IMR-90 (cell line): ENCODE data around the gene CLPX. TPM values are rescaled to one million over a fixed set of nuclear protein-coding genes. Genes with fewer than 3 reads are reported as not detected.

ENCODE experiments used
- ATAC-seq: fragments of 200-7000 bp; cut with Tn5 transposase; 2 replicates; pipeline ENCODE4 v1.9.1; 2020; ENCODE audit warnings: low read depth, mild to moderate bottlenecking, moderate library complexity
- BruUV-seq: library from RNA; stranded (reverse); fragments of 400-500 nt; replicated peaks from 2 replicates; lab custom pipeline; 2021; lab: Mats Ljungman, UMichigan
- CTCF ChIA-PET: fragments of 300-600 bp; formaldehyde crosslinking; extraction: SDS; loops from one replicate; lab custom pipeline; 2021; ENCODE audit warnings: antibody characterized with exemption; lab: Yijun Ruan, JAX
- POLR2A ChIA-PET: fragments of 300-600 bp; sonication (Branson Sonifier 250); formaldehyde crosslinking; loops from one replicate; lab custom pipeline; 2022; ENCODE audit warnings: antibody characterized with exemption; ENCODE audit not compliant: unreplicated experiment; lab: Charles Lee
- DNase-seq: peaks from one replicate; pipeline ENCODE4 v3.0.0; 2013
- H2AFZ ChIP-seq: replicated peaks from 2 replicates; pipeline ENCODE3; 2013; ENCODE audit warnings: low read length, mild to moderate bottlenecking; ENCODE audit not compliant: poor library complexity
- H2AK5ac ChIP-seq: 2 replicates; pipeline ENCODE4 v1.6.1; 2013; ENCODE audit warnings: low read depth, low read length, inconsistent platforms
- H2AK9ac ChIP-seq: replicated peaks from 2 replicates; pipeline ENCODE3; 2013; ENCODE audit warnings: mild to moderate bottlenecking, low read depth, low read length, moderate library complexity; ENCODE audit not compliant: poor library complexity
- H2BK120ac ChIP-seq: 2 replicates; pipeline ENCODE4 v1.6.1; 2013; ENCODE audit warnings: low read depth, low read length, inconsistent platforms
- H2BK15ac ChIP-seq: 3 replicates; pipeline ENCODE4 v1.6.1; 2013; ENCODE audit warnings: low read depth, low read length, inconsistent platforms
- H2BK20ac ChIP-seq: 2 replicates; pipeline ENCODE4 v1.6.1; 2013; ENCODE audit warnings: low read depth, mild to moderate bottlenecking, inconsistent platforms, low read length, moderate library complexity
- H2BK5ac ChIP-seq: 2 replicates; pipeline ENCODE4 v1.6.1; 2013; ENCODE audit warnings: mild to moderate bottlenecking, low read depth, low read length, inconsistent platforms; ENCODE audit not compliant: poor library complexity, severe bottlenecking
- H3K14ac ChIP-seq: replicated peaks from 2 replicates; pipeline ENCODE4 v1.6.1; 2013; ENCODE audit warnings: low read depth, low read length, inconsistent platforms
- H3K18ac ChIP-seq: 2 replicates; pipeline ENCODE4 v1.6.1; 2013; ENCODE audit warnings: low read depth, low read length, control low read depth
- H3K23ac ChIP-seq: 2 replicates; pipeline ENCODE4 v1.6.1; 2013; ENCODE audit warnings: low read depth, low read length, inconsistent platforms
- H3K27ac ChIP-seq: 2 replicates; pipeline ENCODE4 v1.5.1; 2013; ENCODE audit warnings: mild to moderate bottlenecking, control low read depth, low read length; ENCODE audit not compliant: insufficient read depth
- H3K27me3 ChIP-seq: 2 replicates; pipeline ENCODE4 v1.6.1; 2013; ENCODE audit warnings: low read length; ENCODE audit not compliant: control insufficient read depth, insufficient read depth
- H3K36me3 ChIP-seq: 2 replicates; pipeline ENCODE4 v1.6.1; 2013; ENCODE audit warnings: low read length, mixed read lengths; ENCODE audit not compliant: control insufficient read depth, insufficient read depth
- H3K4ac ChIP-seq: 2 replicates; pipeline ENCODE4 v1.6.1; 2013; ENCODE audit warnings: low read depth, low read length, inconsistent platforms
- H3K4me1 ChIP-seq: 2 replicates; pipeline ENCODE4 v1.6.1; 2013; ENCODE audit warnings: low read length, mixed read lengths; ENCODE audit not compliant: control insufficient read depth, insufficient read depth
- H3K4me2 ChIP-seq: 2 replicates; pipeline ENCODE4 v1.6.1; 2013; ENCODE audit warnings: low read depth, mild to moderate bottlenecking, control low read depth, low read length, moderate library complexity
- H3K4me3 ChIP-seq: 2 replicates; pipeline ENCODE4 v1.5.1; 2013; ENCODE audit warnings: low read depth, mild to moderate bottlenecking, control low read depth, low read length, moderate library complexity; ENCODE audit not compliant: insufficient read depth
- H3K56ac ChIP-seq: 2 replicates; pipeline ENCODE4 v1.6.1; 2013; ENCODE audit warnings: low read length, inconsistent platforms; ENCODE audit not compliant: insufficient read depth; ENCODE audit errors: extremely low read depth
- H3K79me1 ChIP-seq, 2 experiments: 2 replicates each; pipeline ENCODE4 v1.6.1; 2013; ENCODE audit warnings: low read length in 2 of 2, inconsistent platforms in 1 of 2, low read depth in 1 of 2
- H3K9ac ChIP-seq: 2 replicates; pipeline ENCODE4 v1.6.1; 2013; ENCODE audit warnings: low read depth, low read length, control low read depth
- H3K9me1 ChIP-seq: 2 replicates; pipeline ENCODE4 v1.6.1; 2013; ENCODE audit warnings: low read length, inconsistent platforms; ENCODE audit not compliant: insufficient read depth
- H3K9me3 ChIP-seq: 2 replicates; pipeline ENCODE4 v1.6.1; 2013; ENCODE audit warnings: low read length; ENCODE audit not compliant: control insufficient read depth, insufficient read depth
- H4K20me1 ChIP-seq: 2 replicates; pipeline ENCODE4 v1.6.1; 2013; ENCODE audit warnings: low read length, inconsistent platforms; ENCODE audit not compliant: insufficient read depth
- H4K5ac ChIP-seq: 2 replicates; pipeline ENCODE4 v1.6.1; 2013; ENCODE audit warnings: mild to moderate bottlenecking, low read depth, low read length, control low read depth
- H4K8ac ChIP-seq, 2 experiments: 2 replicates each; pipeline ENCODE4 v1.6.1; 2013; ENCODE audit warnings: low read depth in 2 of 2, low read length in 2 of 2, control low read depth in 1 of 2, inconsistent platforms in 1 of 2
- H4K91ac ChIP-seq: 2 replicates; pipeline ENCODE4 v1.6.1; 2013; ENCODE audit warnings: low read depth, low read length, inconsistent platforms; ENCODE audit not compliant: insufficient read depth
- BHLHE40 ChIP-seq: fragments of 150-350 bp; IDR thresholded peaks from 2 replicates; pipeline ENCODE4 v1.6.1; 2016; ENCODE audit warnings: mild to moderate bottlenecking, low read depth, low read length
- CEBPB ChIP-seq: IDR thresholded peaks from 2 replicates; pipeline ENCODE4 v1.6.1; 2012; ENCODE audit warnings: low read depth, low read length, improper control_type of control experiment
- CHD1 ChIP-seq: IDR thresholded peaks from 2 replicates; pipeline ENCODE4 v1.6.1; 2012; ENCODE audit warnings: low read depth, low read length, improper control_type of control experiment
- CTCF ChIP-seq: conservative IDR thresholded peaks from 2 replicates; pipeline ENCODE4 v1.5.1; 2012; ENCODE audit warnings: mild to moderate bottlenecking, low read depth, low read length, improper control_type of control experiment
- ELK1 ChIP-seq: fragments of 150-350 bp; IDR thresholded peaks from 2 replicates; pipeline ENCODE4 v1.6.1; 2016; ENCODE audit warnings: low read depth, mild to moderate bottlenecking, low read length, moderate library complexity, borderline replicate concordance
- FOS ChIP-seq: fragments of 150-350 bp; IDR thresholded peaks from 2 replicates; pipeline ENCODE4 v1.6.1; 2016; ENCODE audit warnings: low read depth, low read length
- MAFK ChIP-seq: IDR thresholded peaks from 2 replicates; pipeline ENCODE4 v1.6.1; 2012; ENCODE audit warnings: low read depth, low read length, improper control_type of control experiment
- MAZ ChIP-seq: IDR thresholded peaks from 2 replicates; pipeline ENCODE4 v1.6.1; 2012; ENCODE audit warnings: low read depth, mild to moderate bottlenecking, low read length, improper control_type of control experiment, moderate library complexity, borderline replicate concordance
- MXI1 ChIP-seq: IDR thresholded peaks from 2 replicates; pipeline ENCODE4 v1.6.1; 2012; ENCODE audit warnings: low read depth, mild to moderate bottlenecking, low read length, moderate library complexity, borderline replicate concordance
- NFE2L2 ChIP-seq: fragments of 150-350 bp; IDR thresholded peaks from 2 replicates; pipeline ENCODE4 v1.6.1; 2016; ENCODE audit warnings: low read depth, mild to moderate bottlenecking, low read length
- POLR2A ChIP-seq: IDR thresholded peaks from 2 replicates; pipeline ENCODE4 v1.6.1; 2012; ENCODE audit warnings: mild to moderate bottlenecking, low read depth, low read length
- RAD21 ChIP-seq: IDR thresholded peaks from 2 replicates; pipeline ENCODE4 v1.6.1; 2012; ENCODE audit warnings: low read length, improper control_type of control experiment
- RCOR1 ChIP-seq: IDR thresholded peaks from 2 replicates; pipeline ENCODE4 v1.6.1; 2012; ENCODE audit warnings: mild to moderate bottlenecking, low read length, improper control_type of control experiment; ENCODE audit not compliant: insufficient replicate concordance
- RFX5 ChIP-seq: IDR thresholded peaks from 2 replicates; pipeline ENCODE4 v1.8.0; 2012; ENCODE audit warnings: low read depth, mild to moderate bottlenecking, low read length, moderate library complexity
- SMC3 ChIP-seq: fragments of 150-350 bp; IDR thresholded peaks from 2 replicates; pipeline ENCODE4 v1.6.1; 2016; ENCODE audit warnings: low read depth, mild to moderate bottlenecking, antibody characterized with exemption, low read length, moderate library complexity
- USF2 ChIP-seq: fragments of 150-350 bp; IDR thresholded peaks from 2 replicates; pipeline ENCODE4 v1.6.1; 2017; ENCODE audit warnings: mild to moderate bottlenecking, antibody characterized with exemption, low read length, low read depth
- WGBS, 2 experiments: methylation state at CpG; one replicate each; pipeline versions ENCODE4 v1.1.5 to v1.1.7; 2013; ENCODE audit warnings: missing lambda C conversion rate in 2 of 2; ENCODE audit not compliant: insufficient read length in 1 of 2; ENCODE audit errors: extremely low coverage in 2 of 2; 5-methylcytosine and 5-hydroxymethylcytosine counted together
- dilution Hi-C: fragments of 300-500 bp; cut with HindIII; formaldehyde crosslinking; loops from one replicate; pipeline ENCODE4 v1.14.3; 2018; ENCODE audit warnings: low sequenced_read_pairs; ENCODE audit not compliant: unreplicated experiment
- in situ Hi-C: fragments of 300-500 bp; cut with MboI; formaldehyde crosslinking; loops from 3 replicates; pipeline ENCODE4 v1.14.3; 2019; ENCODE audit warnings: low sequenced_read_pairs, inconsistent platforms, mixed read lengths
- intact Hi-C: fragments of 100-400 bp; cut with micrococcal nuclease; formaldehyde crosslinking; loops from 2 replicates; pipeline ENCODE4 v1.10.0; 2022
- polyA plus RNA-seq, 3 experiments: library from polyadenylated mRNA; depleted of rRNA; stranded (reverse); fragments of >200 nt; gene quantifications; 2 replicates each; pipeline ENCODE4 v1.2.3, GENCODE V29; 2012; ENCODE audit warnings: low replicate concordance in 1 of 3
- total RNA-seq: library from RNA; depleted of rRNA; stranded (reverse); fragments of >200 nt; gene quantifications from 2 replicates; pipeline ENCODE4 v1.2.3, GENCODE V29; 2012

Gene CLPX
- total and polyA plus RNA-seq, 2 of the 4 experiments (the other 2 are of a cell fraction): 25.8 to 26.9 TPM

- Histone ChIP-seq H2BK5ac (peak overlapping the region; percentile 84), H3K36me3 (peaks cover under 1% of the 10 kb centered on the region; the same call in 1 of the 2 replicates), H3K27me3 (no peaks in the 10 kb centered on the region), H2AK9ac (no peak overlapping the region), H2BK120ac (no peak overlapping the region), H4K5ac (no peak overlapping the region), H2BK15ac (no peak overlapping the region), H3K23ac (peak overlapping the region; percentile 61; the same call in 1 of the 2 replicates), H4K8ac (no peak overlapping the region), H3K27ac (peak overlapping the region; percentile 94; the same call in 1 of the 2 replicates), H4K91ac (no peak overlapping the region), H4K20me1 (peaks cover 25% of the 10 kb centered on the region), H2AK5ac (no peak overlapping the region), H3K9ac (peak overlapping the region; percentile 94), H3K4me3 (peak overlapping the region; percentile 87), H3K9me3 (no peaks in the 10 kb centered on the region), H2BK20ac (no peak overlapping the region), H3K4ac (no peak overlapping the region; the same call in 1 of the 2 replicates), H3K9me1 (0 out of 2 replicates have a peak, but pooled peaks cover 6% of the 10 kb centered on the region), H2AFZ (no peak overlapping the region), H3K79me1 (peaks cover under 1 to 34% of the 10 kb centered on the region in 2 experiments), H3K56ac (peak overlapping the region; percentile 78; the same call in 1 of the 2 replicates), H3K4me2 (peak overlapping the region; percentile 79), H3K14ac (0 out of 2 replicates have a peak overlapping the region, but pooled peaks have one; percentile 91), H3K18ac (no peak overlapping the region), H3K4me1 (no peaks in the 10 kb centered on the region)
- dilution Hi-C loops (no loop called here), in situ Hi-C loops (no loop called here), intact Hi-C loops (loop anchor here (2.0 to 5.0 kb wide), 2 partner anchors 129 to 152 kb away; no protein-coding TSS in a partner anchor)
- ATAC-seq (no peak), DNase-seq (no peak)
- BruUV-seq: no TSS peak
- no CpG with 5 or more reads among the region's 4 CpGs for WGBS, 2 experiments
- CTCF ChIA-PET: no interaction called here
- POLR2A ChIA-PET: no interaction called here
- TF ChIP-seq RFX5 (no peak), SMC3 (no peak), MXI1 (no peak), ELK1 (no peak), CTCF (no peak), CHD1 (no peak), FOS (no peak), POLR2A (no peak), CEBPB (no peak), MAZ (no peak), BHLHE40 (no peak), RAD21 (no peak), RCOR1 (no peak), MAFK (no peak), NFE2L2 (no peak), USF2 (no peak)
Measured at GRCh38 chr15:65183865-65184159, 1.3 kb downstream of the CLPX start.
